GM12878 (cell line): Measurements from ENCODE around the gene ANKRD66. TPM values are rescaled to one million over a fixed set of nuclear protein-coding genes. Genes with fewer than 3 reads are reported as not detected.
A peak's percentile ranks its signal among the peaks of the same experiment; 100 is the strongest.

Source experiments
- ATAC-seq: fragments of 200-7000 bp; cut with Tn5 transposase; 3 replicates; pipeline ENCODE4 v1.9.1; 2020; ENCODE audit warnings: mild to moderate bottlenecking, moderate library complexity
- BruUV-seq: library from RNA; stranded (reverse); fragments of 400-500 nt; replicated peaks from 2 replicates; lab custom pipeline; 2021; lab: Mats Ljungman, UMichigan
- CTCF ChIA-PET: fragments of 300-600 bp; sonication (Branson Sonifier 250); formaldehyde crosslinking; extraction: SDS; loops from one replicate; lab custom pipeline; 2021; ENCODE audit warnings: inconsistent platforms; lab: Yijun Ruan, JAX
- POLR2A ChIA-PET: fragments of 350-600 bp; formaldehyde crosslinking; extraction: SDS; loops from one replicate; lab custom pipeline; 2021; ENCODE audit warnings: inconsistent platforms; lab: Charles Lee
- RAD21 ChIA-PET: fragments of 300-600 bp; sonication (Branson Sonifier 250); formaldehyde crosslinking; loops from one replicate; lab custom pipeline; 2023; ENCODE audit warnings: antibody characterized with exemption; ENCODE audit not compliant: unreplicated experiment; lab: Charles Lee
- SMC1A ChIA-PET: fragments of 300-600 bp; sonication (Branson Sonifier 250); formaldehyde crosslinking; loops from one replicate; lab custom pipeline; 2023; ENCODE audit not compliant: unreplicated experiment, uncharacterized antibody; lab: Charles Lee
- DNase-seq: peaks from one replicate; pipeline ENCODE4 v3.0.0-alpha.2; 2011; ENCODE audit warnings: low read depth, low spot score
- FAIRE-seq: peaks from 3 replicates; lab custom pipeline; 2011; peaks lifted over from hg19 to GRCh38; lab: Jason Lieb, UNC
- H2AFZ ChIP-seq: 2 replicates; pipeline ENCODE4 v1.6.0; 2011; ENCODE audit warnings: low read depth, low read length, control low read depth; ENCODE audit not compliant: control insufficient read depth
- H3K27ac ChIP-seq: 2 replicates; pipeline ENCODE4 v1.5.1; 2011; ENCODE audit warnings: control low read depth; ENCODE audit not compliant: control insufficient read depth, insufficient read depth
- H3K27me3 ChIP-seq, 2 experiments: replicated peaks in 1 of 2; 2 replicates each; pipeline versions ENCODE4 v1.6.0 to v1.6.1; 2011; ENCODE audit warnings: low read length in 1 of 2; ENCODE audit not compliant: control insufficient read depth in 2 of 2, insufficient read depth in 2 of 2
- H3K36me3 ChIP-seq, 2 experiments: 2 replicates each; pipeline ENCODE4 v1.5.1; 2011; ENCODE audit warnings: low read length in 1 of 2; ENCODE audit not compliant: control insufficient read depth in 2 of 2, insufficient read depth in 2 of 2
- H3K4me1 ChIP-seq: 2 replicates; pipeline ENCODE4 v1.6.1; 2011; ENCODE audit warnings: mild to moderate bottlenecking, low read length, moderate library complexity, mixed read lengths; ENCODE audit not compliant: control insufficient read depth, insufficient read depth
- H3K4me2 ChIP-seq: 2 replicates; pipeline ENCODE4 v1.6.0; 2011; ENCODE audit warnings: control low read depth; ENCODE audit not compliant: control insufficient read depth, insufficient read depth
- H3K4me3 ChIP-seq: fragments of 200-600 bp; sonication (generic); 2 replicates; pipeline ENCODE4 v1.5.1; 2016
- H3K79me2 ChIP-seq: 2 replicates; pipeline ENCODE4 v1.6.0; 2011; ENCODE audit warnings: low read length; ENCODE audit not compliant: control insufficient read depth, insufficient read depth
- H3K9ac ChIP-seq: 2 replicates; pipeline ENCODE4 v1.8.0; 2011; ENCODE audit warnings: low read length, control low read depth, mixed read lengths; ENCODE audit not compliant: control insufficient read depth, insufficient read depth
- H3K9me3 ChIP-seq: replicated peaks from 3 replicates; pipeline ENCODE4 v1.5.1; 2011; ENCODE audit warnings: mild to moderate bottlenecking, low read length; ENCODE audit not compliant: control insufficient read depth, insufficient read depth
- H4K20me1 ChIP-seq: 2 replicates; pipeline ENCODE4 v1.6.0; 2011; ENCODE audit not compliant: control insufficient read depth, insufficient read depth
- ATF7 ChIP-seq: fragments of 450-650 bp; IDR thresholded peaks from 2 replicates; pipeline ENCODE4 v1.6.1; 2016; ENCODE audit warnings: low read depth, mild to moderate bottlenecking
- CEBPB ChIP-seq, 2 experiments: fragments of 150-350 bp in 1 of 2; IDR thresholded peaks; 2 replicates each; pipeline ENCODE4 v1.6.1; 2012 to 2014; ENCODE audit warnings: low read depth in 2 of 2, low read length in 2 of 2, borderline replicate concordance in 1 of 2, inconsistent platforms in 1 of 2
- EGR1 ChIP-seq, 2 experiments: IDR thresholded peaks; 1 replicate in 1 of 2; 2 replicates in 1 of 2; pipeline ENCODE4 v1.6.1; 2011 to 2012; ENCODE audit warnings: low read depth in 2 of 2, low read length in 2 of 2, borderline replicate concordance in 1 of 2, mild to moderate bottlenecking in 1 of 2, moderate library complexity in 1 of 2
- HCFC1 ChIP-seq: fragments of 150-350 bp; IDR thresholded peaks from 2 replicates; pipeline ENCODE4 v1.6.1; 2014; ENCODE audit warnings: low read length
- KDM1A ChIP-seq: fragments of 200-600 bp; sonication (generic); IDR thresholded peaks from 2 replicates; pipeline ENCODE4 v1.6.1; 2016; ENCODE audit warnings: borderline replicate concordance
- NFXL1 ChIP-seq: fragments of 450-650 bp; IDR thresholded peaks from 2 replicates; pipeline ENCODE4 v1.6.1; 2017; ENCODE audit warnings: antibody characterized with exemption, mild to moderate bottlenecking, borderline replicate concordance
- PAX5 ChIP-seq: IDR thresholded peaks from 2 replicates; pipeline ENCODE4 v1.6.1; 2011; ENCODE audit warnings: low read depth, low read length, borderline replicate concordance
- PAX8 ChIP-seq: fragments of 450-650 bp; IDR thresholded peaks from 2 replicates; pipeline ENCODE4 v1.6.1; 2017; ENCODE audit warnings: mild to moderate bottlenecking, moderate library complexity
- PML ChIP-seq: IDR thresholded peaks from 2 replicates; pipeline ENCODE4 v1.6.1; 2012; ENCODE audit warnings: low read length, inconsistent platforms
- POU2F2 ChIP-seq: IDR thresholded peaks from 3 replicates; pipeline ENCODE4 v1.6.1; 2011; ENCODE audit warnings: low read depth, mild to moderate bottlenecking, low read length, borderline replicate concordance
- RUNX3 ChIP-seq: IDR thresholded peaks from 2 replicates; pipeline ENCODE4 v1.6.1; 2012; ENCODE audit warnings: low read length, inconsistent platforms
- SMC3 ChIP-seq: IDR thresholded peaks from 2 replicates; pipeline ENCODE4 v1.6.1; 2011; ENCODE audit warnings: low read length, improper control_type of control experiment, borderline replicate concordance
- SREBF1 ChIP-seq: IDR thresholded peaks from 2 replicates; pipeline ENCODE4 v1.6.1; 2012; ENCODE audit warnings: mild to moderate bottlenecking, low read length
- STAT1 ChIP-seq: fragments of 450-650 bp; conservative IDR thresholded peaks from 2 replicates; pipeline ENCODE4 v1.6.1; 2014; ENCODE audit warnings: antibody characterized with exemption, mild to moderate bottlenecking
- SUZ12 ChIP-seq: fragments of 200-600 bp; sonication (generic); IDR thresholded peaks from one replicate; pipeline ENCODE4 v1.6.1; 2018; ENCODE audit warnings: antibody characterized with exemption, mild to moderate bottlenecking; ENCODE audit not compliant: unreplicated experiment
- TCF3 ChIP-seq: IDR thresholded peaks from 2 replicates; pipeline ENCODE4 v1.6.1; 2012; ENCODE audit warnings: low read depth, mild to moderate bottlenecking, low read length, borderline replicate concordance; ENCODE audit not compliant: insufficient read depth
- WRNIP1 ChIP-seq: IDR thresholded peaks from 2 replicates; pipeline ENCODE4 v1.6.1; 2011; ENCODE audit warnings: low read depth, low read length, improper control_type of control experiment, borderline replicate concordance
- WGBS: methylation state at CpG from one replicate; pipeline ENCODE4 v1.1.6; 2016; ENCODE audit warnings: low lambda C conversion rate; ENCODE audit not compliant: insufficient replicate concordance, insufficient coverage; ENCODE audit errors: missing lambda C conversion rate; 5-methylcytosine and 5-hydroxymethylcytosine counted together
- in situ Hi-C: fragments of 300-500 bp; cut with MboI; formaldehyde crosslinking; loops from 9 replicates; pipeline ENCODE4 v1.14.3; 2018; ENCODE audit warnings: mixed read lengths
- intact Hi-C: fragments of 100-400 bp; cut with micrococcal nuclease; formaldehyde crosslinking; loops from one replicate; pipeline ENCODE4 v1.14.2; 2022; ENCODE audit not compliant: unreplicated experiment
- polyA plus RNA-seq, 11 experiments: library from polyadenylated mRNA; depleted of rRNA in 4 of 11; unstranded in 6 of 11; stranded (reverse) in 5 of 11; fragments of >200 nt; fragmentation: Nextera tagmentation in 4 of 11; fragmentation: Illumina TruSeq in 1 of 11; extraction: Ambion mirVana in 4 of 11; extraction: Trizol in 1 of 11; gene quantifications; 1 replicate in 1 of 11; 2 replicates in 10 of 11; pipeline versions ENCODE4 v1.2.1 to v1.2.3, GENCODE V29; 2011 to 2016; ENCODE audit warnings: inconsistent platforms in 2 of 11, missing spikeins in 2 of 11, low read depth in 1 of 11
- total RNA-seq, 4 experiments: library from RNA; depleted of rRNA in 3 of 4; stranded (reverse); fragments of >200 nt in 3 of 4; fragmentation: Illumina TruSeq in 1 of 4; extraction: Trizol in 1 of 4; gene quantifications; 2 replicates each; pipeline versions ENCODE4 v1.2.1 to v1.2.3, GENCODE V29; 2013 to 2021
- TF ChIP-seq, protein P1 (sequence below): fragments of 450-650 bp; conservative IDR thresholded peaks from 2 replicates; pipeline ENCODE4 v1.6.1; 2017; ENCODE audit warnings: mild to moderate bottlenecking, moderate library complexity
- TF ChIP-seq, protein P2 (sequence below): fragments of 450-650 bp; formaldehyde crosslinking; IDR thresholded peaks from 2 replicates; pipeline ENCODE4 v1.4.0; 2020; ENCODE audit warnings: mild to moderate bottlenecking, moderate library complexity

The ANKRD66 gene
- total and polyA plus RNA-seq, 10 of the 15 experiments (the other 5 are each of a cell fraction or from before 2014, with no cell fraction given): not detected

DNA sequence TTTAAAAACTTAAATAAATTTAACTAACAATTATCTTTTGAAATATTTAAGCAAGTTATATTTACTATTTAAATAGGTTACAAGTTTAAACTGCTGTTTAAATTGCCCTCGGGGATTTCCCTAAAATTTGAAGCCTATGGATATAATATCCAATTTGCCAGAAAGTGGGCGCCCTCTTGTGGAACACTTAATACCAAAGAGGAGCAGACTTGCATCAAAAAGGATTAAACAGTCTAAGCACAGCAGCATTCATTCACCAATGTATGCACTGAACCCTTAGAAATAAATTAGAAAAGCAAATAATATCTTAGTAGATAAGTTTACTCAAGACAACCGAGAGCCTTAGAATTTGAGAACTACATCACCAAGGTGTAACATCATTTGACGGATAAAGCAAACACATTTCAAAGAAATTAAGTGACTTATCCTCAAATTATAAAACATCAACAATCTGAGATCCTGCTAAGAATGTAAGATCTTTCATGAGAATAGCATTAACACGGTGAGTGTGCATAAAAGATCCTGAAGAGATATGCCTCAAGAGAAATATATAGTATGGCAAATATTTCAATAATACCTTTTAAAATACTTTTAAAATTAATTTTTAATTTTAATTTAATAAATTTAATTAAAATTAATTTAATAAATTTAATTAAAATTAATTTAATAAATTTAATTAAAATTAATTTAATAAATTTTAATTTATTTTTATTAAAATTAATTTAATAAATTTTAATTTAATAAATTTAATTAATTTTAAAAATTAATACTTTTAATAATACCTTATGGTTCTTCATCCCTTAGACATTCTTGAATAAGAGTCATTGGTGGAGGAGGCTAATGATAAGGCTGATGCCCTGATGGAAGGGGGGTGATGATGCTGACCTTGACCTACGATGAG, 35.0 kb downstream of the ANKRD66 start:
- peak; percentile 68; the same call in 2 of the 3 replicates for ATAC-seq
- SMC1A ChIA-PET: no interaction called here
- no peak overlapping the region for H3K27ac ChIP-seq
- intact Hi-C loops (loop anchor here (2.0 to 5.0 kb wide), 3 partner anchors 77 to 691 kb away; no protein-coding TSS in a partner anchor), in situ Hi-C loops (no loop called here)
- H3K79me2 ChIP-seq: no peaks in the 10 kb centered on the region
- RAD21 ChIA-PET: interaction anchor here (1.3 kb wide), 1 partner anchor 560 kb away, joined by 3 read pairs; no protein-coding TSS in a partner anchor
- 31% methylated on average over 6 of the region's 6 CpGs for WGBS
- H3K4me3 ChIP-seq: no peak overlapping the region
- H3K9ac ChIP-seq: no peak overlapping the region
- CTCF ChIA-PET: interaction anchor here (1.0 kb wide), 1 partner anchor 16 kb away, joined by 3 read pairs; no protein-coding TSS in a partner anchor
- POLR2A ChIA-PET: no interaction called here
- BruUV-seq: no TSS peak
- H3K9me3 ChIP-seq: no peaks in the 10 kb centered on the region
- no peak overlapping the region for H2AFZ ChIP-seq
- no peaks in the 10 kb centered on the region for H4K20me1 ChIP-seq
- no peak for FAIRE-seq
- DNase-seq: no peak
- H3K4me1 ChIP-seq: no peaks in the 10 kb centered on the region
- no peaks in the 10 kb centered on the region for H3K36me3 ChIP-seq
- H3K27me3 ChIP-seq: no peaks in the 10 kb centered on the region
- H3K4me2 ChIP-seq: no peak overlapping the region
- TF ChIP-seq PML (no peak), POU2F2 (no peak), RUNX3 (no peak), HCFC1 (no peak), STAT1 (no peak), WRNIP1 (no peak), SUZ12 (no peak), KDM1A (no peak), PAX8 (no peak), SREBF1 (no peak), TCF3 (no peak), EGR1 (IDR thresholded peaks at IDR 0.05; ENCODE audit: borderline replicate concordance in 1 of 2, low read depth in 2 of 2, low read length in 2 of 2) (no peak), PAX5 (no peak), SMC3 (peak; percentile 62; the same call in 1 of the 2 replicates), NFXL1 (no peak), ATF7 (no peak), CEBPB (IDR thresholded peaks at IDR 0.05; ENCODE audit: borderline replicate concordance in 1 of 2, low read depth in 2 of 2, low read length in 2 of 2) (no peak)
- TF ChIP-seq, protein P1, sequence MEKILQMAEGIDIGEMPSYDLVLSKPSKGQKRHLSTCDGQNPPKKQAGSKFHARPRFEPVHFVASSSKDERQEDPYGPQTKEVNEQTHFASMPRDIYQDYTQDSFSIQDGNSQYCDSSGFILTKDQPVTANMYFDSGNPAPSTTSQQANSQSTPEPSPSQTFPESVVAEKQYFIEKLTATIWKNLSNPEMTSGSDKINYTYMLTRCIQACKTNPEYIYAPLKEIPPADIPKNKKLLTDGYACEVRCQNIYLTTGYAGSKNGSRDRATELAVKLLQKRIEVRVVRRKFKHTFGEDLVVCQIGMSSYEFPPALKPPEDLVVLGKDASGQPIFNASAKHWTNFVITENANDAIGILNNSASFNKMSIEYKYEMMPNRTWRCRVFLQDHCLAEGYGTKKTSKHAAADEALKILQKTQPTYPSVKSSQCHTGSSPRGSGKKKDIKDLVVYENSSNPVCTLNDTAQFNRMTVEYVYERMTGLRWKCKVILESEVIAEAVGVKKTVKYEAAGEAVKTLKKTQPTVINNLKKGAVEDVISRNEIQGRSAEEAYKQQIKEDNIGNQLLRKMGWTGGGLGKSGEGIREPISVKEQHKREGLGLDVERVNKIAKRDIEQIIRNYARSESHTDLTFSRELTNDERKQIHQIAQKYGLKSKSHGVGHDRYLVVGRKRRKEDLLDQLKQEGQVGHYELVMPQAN: no peak
- TF ChIP-seq, protein P2, sequence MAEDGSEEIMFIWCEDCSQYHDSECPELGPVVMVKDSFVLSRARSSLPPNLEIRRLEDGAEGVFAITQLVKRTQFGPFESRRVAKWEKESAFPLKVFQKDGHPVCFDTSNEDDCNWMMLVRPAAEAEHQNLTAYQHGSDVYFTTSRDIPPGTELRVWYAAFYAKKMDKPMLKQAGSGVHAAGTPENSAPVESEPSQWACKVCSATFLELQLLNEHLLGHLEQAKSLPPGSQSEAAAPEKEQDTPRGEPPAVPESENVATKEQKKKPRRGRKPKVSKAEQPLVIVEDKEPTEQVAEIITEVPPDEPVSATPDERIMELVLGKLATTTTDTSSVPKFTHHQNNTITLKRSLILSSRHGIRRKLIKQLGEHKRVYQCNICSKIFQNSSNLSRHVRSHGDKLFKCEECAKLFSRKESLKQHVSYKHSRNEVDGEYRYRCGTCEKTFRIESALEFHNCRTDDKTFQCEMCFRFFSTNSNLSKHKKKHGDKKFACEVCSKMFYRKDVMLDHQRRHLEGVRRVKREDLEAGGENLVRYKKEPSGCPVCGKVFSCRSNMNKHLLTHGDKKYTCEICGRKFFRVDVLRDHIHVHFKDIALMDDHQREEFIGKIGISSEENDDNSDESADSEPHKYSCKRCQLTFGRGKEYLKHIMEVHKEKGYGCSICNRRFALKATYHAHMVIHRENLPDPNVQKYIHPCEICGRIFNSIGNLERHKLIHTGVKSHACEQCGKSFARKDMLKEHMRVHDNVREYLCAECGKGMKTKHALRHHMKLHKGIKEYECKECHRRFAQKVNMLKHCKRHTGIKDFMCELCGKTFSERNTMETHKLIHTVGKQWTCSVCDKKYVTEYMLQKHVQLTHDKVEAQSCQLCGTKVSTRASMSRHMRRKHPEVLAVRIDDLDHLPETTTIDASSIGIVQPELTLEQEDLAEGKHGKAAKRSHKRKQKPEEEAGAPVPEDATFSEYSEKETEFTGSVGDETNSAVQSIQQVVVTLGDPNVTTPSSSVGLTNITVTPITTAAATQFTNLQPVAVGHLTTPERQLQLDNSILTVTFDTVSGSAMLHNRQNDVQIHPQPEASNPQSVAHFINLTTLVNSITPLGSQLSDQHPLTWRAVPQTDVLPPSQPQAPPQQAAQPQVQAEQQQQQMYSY: no peak
